ENCODE results near the gene SYN1.

DNA sequence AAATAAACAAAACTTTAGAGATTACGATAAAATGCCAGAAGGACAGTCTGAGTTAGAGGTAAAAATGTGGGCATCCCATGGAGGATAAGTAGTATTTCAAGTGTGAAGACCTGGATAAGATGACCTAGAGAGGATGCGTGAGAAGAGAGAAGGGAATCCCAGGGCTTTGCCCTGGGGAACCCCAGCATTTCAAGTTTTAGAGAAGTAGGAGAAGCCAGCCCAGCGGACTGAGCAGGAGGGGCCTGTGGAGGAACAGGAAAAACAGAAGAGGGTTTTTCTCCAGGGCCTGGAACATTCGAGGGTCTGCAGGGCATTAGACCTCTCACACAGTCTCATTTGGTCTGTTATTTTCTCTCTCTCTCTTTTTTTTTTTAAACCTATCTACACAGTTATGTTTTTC lies 13.0 kb upstream of the SYN1 start:
- TF ChIP-seq, protein P1, sequence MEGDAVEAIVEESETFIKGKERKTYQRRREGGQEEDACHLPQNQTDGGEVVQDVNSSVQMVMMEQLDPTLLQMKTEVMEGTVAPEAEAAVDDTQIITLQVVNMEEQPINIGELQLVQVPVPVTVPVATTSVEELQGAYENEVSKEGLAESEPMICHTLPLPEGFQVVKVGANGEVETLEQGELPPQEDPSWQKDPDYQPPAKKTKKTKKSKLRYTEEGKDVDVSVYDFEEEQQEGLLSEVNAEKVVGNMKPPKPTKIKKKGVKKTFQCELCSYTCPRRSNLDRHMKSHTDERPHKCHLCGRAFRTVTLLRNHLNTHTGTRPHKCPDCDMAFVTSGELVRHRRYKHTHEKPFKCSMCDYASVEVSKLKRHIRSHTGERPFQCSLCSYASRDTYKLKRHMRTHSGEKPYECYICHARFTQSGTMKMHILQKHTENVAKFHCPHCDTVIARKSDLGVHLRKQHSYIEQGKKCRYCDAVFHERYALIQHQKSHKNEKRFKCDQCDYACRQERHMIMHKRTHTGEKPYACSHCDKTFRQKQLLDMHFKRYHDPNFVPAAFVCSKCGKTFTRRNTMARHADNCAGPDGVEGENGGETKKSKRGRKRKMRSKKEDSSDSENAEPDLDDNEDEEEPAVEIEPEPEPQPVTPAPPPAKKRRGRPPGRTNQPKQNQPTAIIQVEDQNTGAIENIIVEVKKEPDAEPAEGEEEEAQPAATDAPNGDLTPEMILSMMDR (IDR thresholded peaks at IDR 0.05; ENCODE audit: insufficient read depth, low read depth, low read length): no peak
- no peak for TF ChIP-seq EZH2 (IDR thresholded peaks at IDR 0.05; ENCODE audit: insufficient read depth, low read length)
